Measurements from ENCODE around the gene KYNU.

- TF ChIP-seq CTCF (IDR thresholded peaks at IDR 0.05) (no peak), EZH2 (IDR thresholded peaks at IDR 0.05) (no peak), EZH2phosphoT487 (IDR thresholded peaks at IDR 0.05) (no peak)
These were observed 11.0 kb upstream of the KYNU start for GRCh38 chr2:142866426-142866825.

Measured in neural progenitor cell (in vitro differentiated cells).